WTC11 (cell line): ENCODE data around the gene ASB2. TPM values are rescaled to one million over a fixed set of nuclear protein-coding genes. Genes with fewer than 3 reads are reported as not detected.

ENCODE experiments used
- ATAC-seq: fragments of 200-7000 bp; cut with Tn5 transposase; 2 replicates; pipeline ENCODE4 v1.10.0; 2021; ENCODE audit warnings: mild to moderate bottlenecking, moderate library complexity
- CTCF ChIA-PET: fragments of 300-600 bp; sonication (Branson Sonifier 250); formaldehyde crosslinking; loops from one replicate; lab custom pipeline; 2021; ENCODE audit warnings: antibody characterized with exemption; lab: Charles Lee
- POLR2A ChIA-PET: fragments of 350-600 bp; sonication (Branson Sonifier 250); formaldehyde crosslinking; loops from one replicate; lab custom pipeline; 2021; ENCODE audit warnings: antibody characterized with exemption; lab: Charles Lee
- DNase-seq: peaks from one replicate; pipeline ENCODE4 v3.0.0; 2021; ENCODE audit warnings: low spot score
- H3K27ac Mint-ChIP-seq: 2 replicates; pipeline ENCODE4 v1.8.0; 2021; ENCODE audit warnings: mixed read lengths
- H3K27me3 Mint-ChIP-seq: 2 replicates; pipeline ENCODE4 v1.8.0; 2021; ENCODE audit warnings: low read depth, mild to moderate bottlenecking, moderate library complexity, mixed read lengths
- H3K36me3 Mint-ChIP-seq: 2 replicates; pipeline ENCODE4 v1.8.0; 2021; ENCODE audit warnings: mixed read lengths
- H3K4me1 Mint-ChIP-seq: 2 replicates; pipeline ENCODE4 v1.8.0; 2022; ENCODE audit warnings: mixed read lengths
- H3K4me3 Mint-ChIP-seq: 2 replicates; pipeline ENCODE4 v1.8.0; 2021; ENCODE audit warnings: mild to moderate bottlenecking, moderate library complexity, mixed read lengths
- H3K9me3 Mint-ChIP-seq: 2 replicates; pipeline ENCODE4 v1.8.0; 2021; ENCODE audit warnings: mixed read lengths
- IRF1 ChIP-seq: sonication (generic); formaldehyde crosslinking; IDR thresholded peaks from 2 replicates; pipeline ENCODE4 v1.8.0; 2023; ENCODE audit warnings: missing genetic modification reagents
- NFATC4 ChIP-seq: fragments of 250-450 bp; sonication (Bioruptor Pico); IDR thresholded peaks from 2 replicates; pipeline ENCODE4 v1.9.0; 2021; ENCODE audit warnings: mild to moderate bottlenecking
- ZNF317 ChIP-seq: sonication (generic); formaldehyde crosslinking; IDR thresholded peaks from 2 replicates; pipeline ENCODE4 v1.8.1; 2023; ENCODE audit warnings: low read depth, mild to moderate bottlenecking, moderate library complexity, missing genetic modification reagents, borderline replicate concordance
- microRNA-seq: library from miRNA; unstranded; fragments of <30 nt; microRNA quantifications from one replicate; pipeline ENCODE4 v1.2.0, GENCODE V29; 2022; ENCODE audit warnings: borderline number of aligned reads
- total RNA-seq: library from RNA; stranded (reverse); gene quantifications from 3 replicates; pipeline ENCODE4 v1.2.3, GENCODE V29; 2021

The ASB2 gene
- total RNA-seq, 1 experiment from 2014 or later = 0.37 TPM

- H3K4me3 Mint-ChIP-seq = no peak overlapping the region
- peaks cover 15% of the 10 kb centered on the region for H3K27me3 Mint-ChIP-seq
- peaks cover 8% of the 10 kb centered on the region for H3K4me1 Mint-ChIP-seq
- DNase-seq (no peak), ATAC-seq (no peak)
- H3K36me3 Mint-ChIP-seq = peaks cover 7% of the 10 kb centered on the region; the same call in 1 of the 2 replicates
- peaks cover 34% of the 10 kb centered on the region for H3K9me3 Mint-ChIP-seq
- ChIA-PET POLR2A (no interaction called here), CTCF (interaction anchor here (1.9 to 2.2 kb wide), 2 partner anchors 9 to 10 kb away, joined by 5 to 9 read pairs; no protein-coding TSS in a partner anchor)
- no peak overlapping the region for H3K27ac Mint-ChIP-seq
- no peak for TF ChIP-seq ZNF317 (CRISPR knock-in tag)
- no peak for TF ChIP-seq NFATC4
- TF ChIP-seq IRF1 (CRISPR knock-in tag) = no peak
Observed at GRCh38 chr14:93884950-93885349, 91.4 kb downstream of the ASB2 start.

Small RNAs within 50 kb of the gene (microRNA-seq; reads per million reads assigned to microRNA genes)
- not detected for gene MIR4506

Other genes starting within 250 kb of the ASB2 start
- 3.9 to 4.9 TPM (median 4.1 TPM) in 3 replicates for gene PRIMA1, start 188.1 kb downstream of the ASB2 start, total RNA-seq
- not detected in 3 replicates for gene FAM181A, start 49.2 kb downstream of the ASB2 start, total RNA-seq
- not detected in 3 replicates for gene CCDC197, start 20.7 kb upstream of the ASB2 start, total RNA-seq
- gene OTUB2, start 49.8 kb upstream of the ASB2 start, total RNA-seq = 3.5 to 4.5 TPM (median 3.9 TPM) in 3 replicates
- gene DDX24, start 104.6 kb upstream of the ASB2 start, total RNA-seq = 137 to 174 TPM (median 140 TPM) in 3 replicates
- gene IFI27L1, start 104.7 kb upstream of the ASB2 start, total RNA-seq = 27.6 to 34.1 TPM (median 32.3 TPM) in 3 replicates
- gene IFI27, start 134.2 kb upstream of the ASB2 start, total RNA-seq = 1.8 to 3.2 TPM (median 2.4 TPM) in 3 replicates
- gene IFI27L2, start 153.0 kb upstream of the ASB2 start, total RNA-seq = 22.1 to 37.2 TPM (median 35.5 TPM) in 3 replicates
- gene PPP4R4, start 197.8 kb upstream of the ASB2 start, total RNA-seq = 8.1 to 9.6 TPM (median 8.2 TPM) in 3 replicates